ENCODE measurements around the gene ABLIM1. TPM values are rescaled to one million over a fixed set of nuclear protein-coding genes. Genes with fewer than 3 reads are reported as not detected.

The ABLIM1 gene
- total RNA-seq, 1 experiment from 2014 or later, result 2.3 TPM

- no peak for DNase-seq (ENCODE audit: low spot score)
Measured at GRCh38 chr10:114545819-114546218, 112.3 kb downstream of the ABLIM1 start.

GRCh38 chr10:114545071-114545470 lies 113.0 kb downstream of the ABLIM1 start:
- no peak for DNase-seq (ENCODE audit: low spot score)

- DNase-seq (ENCODE audit: low spot score), result peak; percentile 25
Measured at GRCh38 chr10:114544045-114544659, 113.9 kb downstream of the ABLIM1 start.

GRCh38 chr10:114543456-114543855 lies 114.6 kb downstream of the ABLIM1 start:
- no peak for DNase-seq (ENCODE audit: low spot score)

- no peak for DNase-seq (ENCODE audit: low spot score)
Measured at GRCh38 chr10:114542373-114542772, 115.7 kb downstream of the ABLIM1 start.

GRCh38 chr10:114541797-114542160 lies 116.3 kb downstream of the ABLIM1 start:
- DNase-seq (ENCODE audit: low spot score), result no peak

GRCh38 chr10:114541081-114541796 lies 116.8 kb downstream of the ABLIM1 start:
- DNase-seq (ENCODE audit: low spot score), result no peak

- DNase-seq (ENCODE audit: low spot score), result no peak
Measured at GRCh38 chr10:114540236-114540635, 117.8 kb downstream of the ABLIM1 start.

- no peak for DNase-seq (ENCODE audit: low spot score)
Measured at GRCh38 chr10:114539623-114540022, 118.5 kb downstream of the ABLIM1 start.

GRCh38 chr10:114538181-114538906 lies 119.7 kb downstream of the ABLIM1 start:
- no peak for DNase-seq (ENCODE audit: low spot score)

- DNase-seq (ENCODE audit: low spot score), result no peak
Measured at GRCh38 chr10:114537736-114538135, 120.3 kb downstream of the ABLIM1 start.

- no peak for DNase-seq (ENCODE audit: low spot score)
Measured at GRCh38 chr10:114534571-114534981, 123.5 kb downstream of the ABLIM1 start.

- DNase-seq (ENCODE audit: low spot score), result no peak
Measured at GRCh38 chr10:114532226-114532625, 125.8 kb downstream of the ABLIM1 start.

GRCh38 chr10:114526504-114527238 lies 131.4 kb downstream of the ABLIM1 start:
- DNase-seq (ENCODE audit: low spot score), result peak; percentile 58

- DNase-seq (ENCODE audit: low spot score), result no peak
Measured at GRCh38 chr10:114526126-114526503, 132.0 kb downstream of the ABLIM1 start.

- no peak for DNase-seq (ENCODE audit: low spot score)
Measured at GRCh38 chr10:114525368-114525949, 132.6 kb downstream of the ABLIM1 start.

- DNase-seq (ENCODE audit: low spot score), result no peak
Measured at GRCh38 chr10:114523876-114524275, 134.2 kb downstream of the ABLIM1 start.

GRCh38 chr10:114521255-114521654 lies 136.8 kb downstream of the ABLIM1 start:
- no peak for DNase-seq (ENCODE audit: low spot score)

- peak; percentile 79 for DNase-seq (ENCODE audit: low spot score)
Measured at GRCh38 chr10:114520453-114520852, 137.6 kb downstream of the ABLIM1 start.

GRCh38 chr10:114519756-114520293 lies 138.2 kb downstream of the ABLIM1 start:
- DNase-seq (ENCODE audit: low spot score), result no peak

- DNase-seq (ENCODE audit: low spot score), result peak; percentile 8
Measured at GRCh38 chr10:114519306-114519669, 138.8 kb downstream of the ABLIM1 start.
